ENCODE measurements around the gene PDZK1IP1.

The PDZK1IP1 gene

DNA sequence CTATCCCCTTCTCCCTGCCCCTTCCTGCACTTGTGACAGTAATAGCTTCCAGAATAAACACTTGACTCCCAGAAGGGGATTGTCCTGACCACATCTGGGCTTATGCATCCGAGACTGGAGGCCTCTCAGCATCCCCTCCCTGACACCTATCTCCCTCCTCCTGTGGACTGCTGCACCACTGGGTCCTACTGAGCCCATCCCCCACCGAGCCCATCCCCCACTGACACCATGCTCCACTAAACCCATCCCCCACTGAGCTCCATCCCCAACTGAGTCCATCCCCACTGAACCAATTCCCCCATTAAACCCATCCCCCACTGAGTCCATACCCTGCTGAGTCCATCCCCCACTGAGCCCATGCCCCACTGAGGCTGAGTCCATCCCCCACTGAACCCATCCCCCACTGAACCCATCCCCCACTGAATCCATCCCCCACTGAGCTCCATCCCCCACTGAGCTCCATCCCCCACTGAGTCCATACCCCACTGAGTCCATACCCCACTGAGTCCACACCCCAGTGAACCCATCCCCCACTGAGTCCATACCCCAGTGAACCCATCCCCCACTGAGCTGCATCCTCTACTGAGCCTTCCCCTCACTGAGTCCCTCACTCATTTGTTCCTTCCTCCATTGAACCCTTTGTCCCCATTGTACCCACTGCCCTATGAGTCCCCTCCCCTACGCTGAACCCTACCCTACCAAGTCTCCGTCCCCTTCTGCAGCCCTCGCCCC lies 5.6 kb downstream of the PDZK1IP1 start:
- no peak for DNase-seq (ENCODE audit: low read depth)
- H3K4me3 ChIP-seq (ENCODE audit: low read length): no peak overlapping the region
- TF ChIP-seq, protein P1, sequence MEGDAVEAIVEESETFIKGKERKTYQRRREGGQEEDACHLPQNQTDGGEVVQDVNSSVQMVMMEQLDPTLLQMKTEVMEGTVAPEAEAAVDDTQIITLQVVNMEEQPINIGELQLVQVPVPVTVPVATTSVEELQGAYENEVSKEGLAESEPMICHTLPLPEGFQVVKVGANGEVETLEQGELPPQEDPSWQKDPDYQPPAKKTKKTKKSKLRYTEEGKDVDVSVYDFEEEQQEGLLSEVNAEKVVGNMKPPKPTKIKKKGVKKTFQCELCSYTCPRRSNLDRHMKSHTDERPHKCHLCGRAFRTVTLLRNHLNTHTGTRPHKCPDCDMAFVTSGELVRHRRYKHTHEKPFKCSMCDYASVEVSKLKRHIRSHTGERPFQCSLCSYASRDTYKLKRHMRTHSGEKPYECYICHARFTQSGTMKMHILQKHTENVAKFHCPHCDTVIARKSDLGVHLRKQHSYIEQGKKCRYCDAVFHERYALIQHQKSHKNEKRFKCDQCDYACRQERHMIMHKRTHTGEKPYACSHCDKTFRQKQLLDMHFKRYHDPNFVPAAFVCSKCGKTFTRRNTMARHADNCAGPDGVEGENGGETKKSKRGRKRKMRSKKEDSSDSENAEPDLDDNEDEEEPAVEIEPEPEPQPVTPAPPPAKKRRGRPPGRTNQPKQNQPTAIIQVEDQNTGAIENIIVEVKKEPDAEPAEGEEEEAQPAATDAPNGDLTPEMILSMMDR (conservative IDR thresholded peaks at IDR 0.05; ENCODE audit: low read depth, low read length): no peak

DNA sequence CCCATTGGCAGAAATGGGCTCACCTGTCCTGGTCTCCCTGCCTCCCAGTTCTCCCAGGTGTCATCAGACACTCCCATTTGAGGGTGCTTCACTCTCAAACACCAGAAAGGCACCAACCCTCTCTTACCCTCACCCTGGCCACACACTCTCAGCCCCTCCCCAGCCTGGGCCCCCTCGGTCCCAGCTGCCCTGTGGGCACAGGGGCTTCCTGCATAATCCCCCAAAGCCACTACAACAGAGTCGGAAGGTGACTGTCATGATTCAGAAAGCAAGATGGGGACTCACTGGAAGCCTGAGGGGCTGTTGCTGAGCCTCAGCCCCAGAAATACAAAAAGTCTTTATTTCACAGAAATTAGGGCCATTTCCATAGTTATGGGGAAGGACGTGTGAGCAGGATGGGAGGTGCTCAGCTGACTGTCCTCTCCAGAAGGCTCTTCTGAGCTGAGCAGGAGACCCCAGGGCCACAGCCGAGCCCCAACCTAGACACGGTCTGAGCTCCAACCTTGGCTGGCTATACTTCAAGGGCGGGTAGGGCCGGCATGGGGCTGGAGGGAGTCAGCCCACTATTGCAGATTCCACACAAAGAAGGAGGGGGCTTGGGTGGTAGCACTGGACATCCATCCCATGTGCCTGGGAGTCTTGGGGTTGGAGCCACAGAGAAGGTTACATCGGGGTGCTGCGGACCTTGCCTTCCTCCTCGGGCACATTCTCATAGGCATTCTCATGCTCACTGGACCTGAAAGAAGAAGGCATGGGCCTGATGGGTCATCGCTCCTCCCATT lies 6.3 kb downstream of the PDZK1IP1 start:
- TF ChIP-seq, protein P1 (conservative IDR thresholded peaks at IDR 0.05; ENCODE audit: low read depth, low read length): no peak
- no peak for DNase-seq (ENCODE audit: low read depth)

DNA sequence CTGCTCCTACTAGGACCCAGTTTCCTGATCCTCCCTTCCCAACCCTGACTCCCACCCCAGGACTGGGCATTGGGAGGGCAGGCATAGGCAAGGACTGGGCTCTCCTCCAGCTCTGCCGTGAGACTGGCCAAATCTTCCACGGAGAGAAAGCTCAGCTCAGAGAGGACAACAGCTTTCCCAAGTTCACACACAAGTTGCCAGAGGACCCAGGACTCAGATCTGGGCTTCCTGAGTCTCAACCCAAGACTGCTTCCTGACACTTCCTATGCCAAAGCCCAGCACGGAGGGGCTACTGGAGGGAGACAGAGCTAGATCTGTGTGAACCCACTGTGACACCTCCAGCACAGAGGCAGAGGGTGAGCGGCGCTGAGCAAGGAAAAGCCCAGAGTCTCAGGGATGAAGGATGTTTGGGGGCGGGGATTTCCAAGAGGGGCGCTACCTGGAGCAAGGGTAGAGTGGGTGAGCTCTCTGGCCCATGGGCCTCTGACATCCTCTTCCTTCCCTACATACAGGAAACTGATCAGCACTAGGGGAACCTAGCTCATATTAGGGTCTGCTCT lies 7.1 kb downstream of the PDZK1IP1 start:
- H3K4me3 ChIP-seq (ENCODE audit: low read length): no peak overlapping the region
- no peak for DNase-seq (ENCODE audit: low read depth)
- TF ChIP-seq, protein P1 (conservative IDR thresholded peaks at IDR 0.05; ENCODE audit: low read depth, low read length): no peak

More for the DNA sequence above, 6.3 kb downstream of the PDZK1IP1 start:
- no peak overlapping the region for H3K4me3 ChIP-seq (ENCODE audit: low read length)

DNA sequence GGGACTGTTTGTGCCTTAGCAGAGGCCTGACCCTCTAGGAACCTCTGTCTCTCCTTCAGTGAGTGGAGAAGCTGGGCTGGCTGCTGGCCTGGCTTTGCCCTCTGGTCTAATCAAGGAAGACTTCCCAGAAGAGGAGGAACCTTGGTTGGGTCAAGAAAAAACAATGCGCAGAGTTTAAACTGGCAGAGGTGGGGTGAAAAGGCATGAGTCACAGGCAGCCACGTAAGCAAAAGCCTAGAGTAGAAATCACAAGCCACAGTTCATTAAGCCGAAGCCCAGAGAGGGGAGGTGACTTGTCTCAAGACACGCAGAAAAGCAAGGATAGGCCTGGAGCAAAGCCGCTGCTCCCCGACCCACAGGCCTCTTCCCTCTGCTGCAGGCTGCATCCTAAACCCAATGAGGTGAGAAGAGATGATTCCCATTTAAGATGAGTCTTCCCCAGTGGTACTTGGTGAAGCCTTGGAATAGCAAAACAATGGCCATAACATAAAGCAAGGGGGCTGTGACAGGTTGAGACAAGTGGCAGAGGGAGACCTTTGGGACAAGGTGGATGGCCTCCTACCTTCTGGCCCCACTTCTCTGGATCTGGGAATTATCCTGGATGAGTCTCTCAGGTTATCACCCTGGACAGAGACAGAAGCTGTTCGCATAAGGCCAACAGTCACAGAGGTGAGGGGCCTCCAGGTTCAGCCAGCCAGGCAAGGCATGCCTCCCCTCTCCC lies 7.7 kb downstream of the PDZK1IP1 start:
- H3K4me3 ChIP-seq (ENCODE audit: low read length): no peak overlapping the region
- TF ChIP-seq, protein P1 (conservative IDR thresholded peaks at IDR 0.05; ENCODE audit: low read depth, low read length): no peak
- DNase-seq (ENCODE audit: low read depth): peak; percentile 68

DNA sequence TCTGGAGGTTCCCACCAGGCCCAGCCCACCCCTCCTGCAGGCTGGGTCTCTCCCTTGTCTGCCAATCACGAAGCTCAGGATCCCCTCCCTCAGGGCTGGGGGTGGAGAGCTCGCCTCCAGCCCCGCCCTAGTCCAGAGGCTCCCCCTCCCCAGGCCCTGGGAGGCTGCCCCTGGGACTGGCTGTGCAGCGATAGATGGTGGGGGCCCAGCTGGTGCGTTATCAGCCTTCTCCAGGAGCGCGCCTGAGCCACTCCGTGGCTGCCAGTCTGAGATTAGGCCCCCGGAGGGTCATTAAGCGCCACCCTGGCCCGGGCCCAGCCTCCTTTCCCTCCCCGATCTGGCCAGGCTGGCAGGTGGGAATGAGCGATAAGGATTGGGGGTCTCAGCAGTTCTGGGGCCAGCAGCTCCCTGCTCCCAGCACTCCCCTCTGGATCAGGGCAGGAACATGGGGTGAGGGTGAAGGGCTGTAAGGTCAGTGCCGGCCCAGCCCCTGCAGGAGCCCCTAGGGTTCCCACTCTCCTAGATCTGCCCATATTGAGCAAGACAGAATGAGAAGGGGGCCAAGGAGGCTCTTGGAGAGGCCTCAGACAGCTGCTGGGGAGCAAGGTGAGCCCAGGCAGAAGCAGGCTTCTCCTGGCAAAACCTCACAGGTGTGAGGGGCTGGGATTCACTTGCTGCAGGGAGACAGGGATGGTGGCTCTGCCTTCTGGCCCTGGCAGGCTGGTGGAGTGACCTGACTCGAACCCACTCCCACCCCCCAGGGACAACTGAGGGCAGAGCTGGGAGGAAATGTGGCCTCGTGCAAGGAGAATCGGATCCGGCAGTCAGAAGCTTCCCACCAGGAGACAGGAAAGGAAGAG lies 8.5 kb downstream of the PDZK1IP1 start:
- H3K4me3 ChIP-seq (ENCODE audit: low read length): no peak overlapping the region
- TF ChIP-seq, protein P1 (conservative IDR thresholded peaks at IDR 0.05; ENCODE audit: low read depth, low read length): no peak
- no peak for DNase-seq (ENCODE audit: low read depth)

DNA sequence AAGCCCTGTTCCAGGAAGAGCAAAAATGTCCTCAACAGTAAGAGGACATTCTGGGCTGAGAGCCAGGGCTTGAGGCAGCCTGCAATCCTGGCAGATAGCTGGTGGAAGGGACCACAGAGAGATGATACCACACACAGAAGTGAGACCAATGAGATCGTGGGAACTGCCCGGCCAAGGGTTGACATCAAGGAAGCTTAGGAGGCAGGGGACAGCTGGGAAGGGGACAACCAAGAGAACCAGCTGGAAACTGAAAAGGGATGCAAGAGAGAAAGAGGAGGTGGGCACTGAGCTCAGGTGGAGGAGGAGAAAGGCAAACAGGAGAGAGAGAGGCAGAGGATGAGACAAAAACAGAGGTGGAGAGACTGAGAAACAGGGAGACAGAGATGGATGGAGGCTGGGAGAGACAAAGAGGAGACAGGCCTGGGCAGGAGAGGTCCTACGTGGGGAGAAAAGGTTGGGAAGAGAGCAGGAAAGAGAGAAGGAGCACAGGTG lies 9.2 kb downstream of the PDZK1IP1 start:
- no peak overlapping the region for H3K4me3 ChIP-seq (ENCODE audit: low read length)
- no peak for DNase-seq (ENCODE audit: low read depth)
- TF ChIP-seq, protein P1 (conservative IDR thresholded peaks at IDR 0.05; ENCODE audit: low read depth, low read length): no peak
